ENCODE data around the gene SYNRG.
"Not testable (repeated sequence)": the region's sequence is repeated elsewhere in the genome, so short reads cannot be mapped to it uniquely, and the experiment has no call there.

SYNRG gene

GRCh38 chr17:37609170-37610040 lies at the start of gene SYNRG:
Gene SYNRG (minus strand): TSS chr17:37609418. CDS start chr17:37609355, 63 bp downstream.
- DNase-seq: peak; percentile 90 to 94 (median 92)

DNA sequence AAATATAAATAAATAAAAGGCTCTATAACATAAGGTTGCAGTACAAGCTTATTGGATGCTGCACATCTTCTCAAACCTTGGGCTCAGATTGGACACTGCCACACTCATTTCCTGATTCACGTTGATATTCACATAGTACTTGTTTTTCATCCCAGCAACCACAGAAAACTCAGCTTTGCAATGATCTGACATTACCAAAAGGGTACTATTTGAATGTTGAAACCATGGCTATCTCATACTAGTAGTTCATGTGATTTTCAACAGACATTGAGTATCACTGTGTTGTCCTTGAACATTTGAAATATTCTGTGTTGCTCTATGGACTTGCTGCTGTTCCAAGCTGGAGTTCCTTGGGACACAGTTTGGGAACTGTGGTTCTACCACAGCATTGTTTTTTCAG lies 48.0 kb upstream of the SYNRG start:
- no peak for DNase-seq

- DNase-seq: no peak
Observed at GRCh38 chr17:37651849-37652248, 42.6 kb upstream of the SYNRG start.

GRCh38 chr17:37650419-37651003 lies 41.3 kb upstream of the SYNRG start:
- DNase-seq: no peak

DNA sequence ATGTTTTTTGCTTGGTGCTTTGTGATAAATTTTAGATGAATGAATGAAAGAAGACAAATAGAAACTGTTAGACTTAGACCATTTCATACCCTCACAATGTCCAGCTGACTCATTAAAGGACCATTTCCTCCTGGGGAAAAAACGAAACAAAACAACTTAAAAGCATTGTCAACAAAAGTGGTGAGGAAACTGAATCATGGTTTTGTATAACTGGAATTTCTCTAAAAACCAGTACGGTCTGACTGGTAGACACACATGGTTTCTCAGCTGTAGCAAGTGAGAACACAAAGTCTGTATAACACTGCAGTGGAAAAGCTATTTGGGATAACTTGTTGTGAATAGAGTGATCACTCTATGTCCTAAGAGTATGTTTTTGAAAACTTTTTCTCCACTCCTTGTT lies 39.3 kb upstream of the SYNRG start:
- no peak for DNase-seq

GRCh38 chr17:37647856-37648255 lies 38.6 kb upstream of the SYNRG start:
- no peak for DNase-seq

DNA sequence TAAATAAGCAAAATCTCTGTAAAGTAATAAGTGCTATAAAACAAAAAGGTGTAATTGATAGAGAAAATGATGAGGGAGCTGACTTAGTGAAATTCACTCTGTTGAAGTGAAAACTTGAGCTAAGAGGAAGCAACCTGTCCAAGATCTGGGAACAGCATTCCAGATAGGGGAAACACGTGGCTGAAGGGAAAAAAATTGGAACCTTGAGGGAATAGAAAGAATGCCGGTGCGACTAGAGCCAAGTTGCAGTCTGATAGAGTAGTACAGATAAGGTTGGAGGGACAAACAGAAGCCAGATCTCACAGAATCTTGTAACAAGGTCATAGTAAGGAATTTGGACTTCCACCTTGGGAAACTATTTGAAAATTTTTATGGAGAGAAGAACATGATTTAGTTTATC lies 34.7 kb upstream of the SYNRG start:
- DNase-seq: no peak

DNA sequence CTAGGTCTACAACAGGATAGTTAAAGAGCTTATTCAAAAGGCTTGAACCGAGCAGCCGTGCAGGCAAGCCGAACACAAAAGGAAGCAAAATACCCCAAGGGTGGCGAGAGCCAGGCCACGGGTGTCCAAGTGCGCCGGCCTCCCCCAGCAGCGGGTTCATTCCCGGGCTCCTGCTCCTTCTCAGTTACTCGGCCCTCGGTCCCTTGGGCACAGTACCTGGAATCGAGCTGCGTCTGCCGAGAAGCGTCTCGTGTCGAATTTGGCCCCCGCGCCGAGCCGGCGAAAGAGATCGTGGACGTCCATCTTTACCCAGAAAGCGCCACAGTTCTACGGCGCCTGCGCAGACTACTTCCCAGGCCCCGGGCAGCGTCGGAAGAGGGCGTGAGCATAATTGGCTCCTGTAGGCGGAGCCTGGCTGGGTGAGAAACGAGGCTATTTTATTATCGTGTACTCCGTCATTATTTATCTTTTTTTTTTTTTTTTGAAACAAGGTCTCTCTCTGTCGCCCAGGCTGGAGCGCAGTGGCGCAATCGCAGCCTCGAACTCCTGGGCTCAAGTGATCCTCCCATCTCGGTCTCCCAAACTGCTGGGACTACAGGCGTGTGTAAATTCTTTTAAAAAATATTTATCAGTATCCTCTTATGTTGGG lies 34.0 kb upstream of the SYNRG start, which contains the start of gene DDX52:
Gene DDX52 (minus strand): TSS at position 329 of the 649 bp plus-strand sequence. CDS start 26 bp downstream, at position 303.
- DNase-seq: peak; percentile 67 to 85 (median 80)

DNA sequence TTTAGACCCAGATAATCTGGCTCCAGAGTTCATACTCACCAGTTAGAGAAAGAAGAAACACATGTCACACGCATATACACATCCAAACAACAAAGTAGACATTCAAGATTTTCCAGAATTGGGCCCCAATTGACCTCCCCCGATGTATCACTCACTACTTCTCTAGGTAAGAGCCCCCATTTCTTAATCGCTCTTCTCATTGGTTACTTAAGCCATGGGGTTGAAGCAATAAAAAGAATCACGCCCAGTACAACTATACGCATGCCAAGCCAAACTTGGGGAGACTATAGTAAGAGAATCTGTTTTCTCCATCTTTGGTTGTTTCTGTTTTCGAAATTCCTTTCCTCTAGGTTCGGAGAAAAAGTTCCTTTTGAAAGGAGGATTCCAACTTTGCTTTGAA lies 33.5 kb upstream of the SYNRG start:
- peak in 1 of 6 experiments; percentile 37 for DNase-seq

DNA sequence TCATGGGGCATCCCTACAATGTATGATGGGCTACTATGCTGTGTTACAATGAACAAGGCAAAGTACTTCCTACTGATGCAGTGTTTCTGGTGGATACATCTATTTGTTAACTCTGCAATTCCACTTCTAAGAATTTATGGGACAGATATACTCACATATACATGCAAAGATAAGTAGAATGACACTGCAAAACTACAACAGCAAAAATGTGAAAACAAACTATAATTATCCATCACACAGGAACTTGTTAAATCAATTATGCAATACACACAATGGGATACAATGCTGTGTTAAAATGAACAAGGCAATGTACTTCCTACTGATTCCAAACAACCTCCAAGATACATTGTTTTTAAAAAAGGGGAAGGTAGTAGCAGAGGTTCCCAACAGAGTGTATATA lies 30.8 kb upstream of the SYNRG start:
- DNase-seq: no peak

DNA sequence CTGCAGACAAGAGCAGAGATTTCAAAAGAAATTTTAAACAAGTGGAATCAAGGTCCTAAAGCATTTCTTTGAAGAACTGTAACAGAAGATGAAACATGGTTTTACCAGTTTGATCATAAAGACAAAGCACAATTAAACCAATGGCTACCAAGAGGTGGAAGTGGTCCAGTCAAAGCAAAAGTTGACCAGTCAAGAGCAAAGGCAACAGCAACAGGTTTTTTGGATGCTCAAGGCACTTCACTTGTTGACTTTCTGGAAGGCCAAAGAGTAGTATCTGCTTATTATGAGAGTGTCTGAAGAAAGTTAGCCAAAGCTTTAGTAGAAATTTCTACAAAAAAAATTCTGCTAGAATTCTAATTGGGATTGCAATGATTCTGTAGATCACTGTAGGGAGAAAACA lies 28.7 kb upstream of the SYNRG start:
- no peak for DNase-seq

DNA sequence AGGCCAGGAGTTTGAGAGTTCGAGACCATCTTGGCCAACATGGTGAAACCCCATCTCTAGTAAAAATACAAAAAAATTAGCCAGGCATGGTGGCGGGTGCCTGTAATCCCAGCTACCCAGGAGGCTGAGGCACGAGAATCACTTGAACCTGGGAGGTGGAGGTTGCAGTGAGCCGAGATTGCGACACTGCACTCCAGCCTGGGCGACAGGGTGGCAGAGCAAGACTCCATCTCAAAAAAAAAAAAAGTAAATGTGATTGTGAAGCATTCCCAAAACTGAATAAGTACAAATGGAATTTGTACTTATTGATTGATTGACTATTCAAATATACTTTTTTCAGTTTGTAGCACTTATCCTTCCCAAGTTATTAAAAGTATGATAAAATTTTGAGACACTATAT lies 7.2 kb upstream of the SYNRG start:
- DNase-seq: not testable (repeated sequence)

DNA sequence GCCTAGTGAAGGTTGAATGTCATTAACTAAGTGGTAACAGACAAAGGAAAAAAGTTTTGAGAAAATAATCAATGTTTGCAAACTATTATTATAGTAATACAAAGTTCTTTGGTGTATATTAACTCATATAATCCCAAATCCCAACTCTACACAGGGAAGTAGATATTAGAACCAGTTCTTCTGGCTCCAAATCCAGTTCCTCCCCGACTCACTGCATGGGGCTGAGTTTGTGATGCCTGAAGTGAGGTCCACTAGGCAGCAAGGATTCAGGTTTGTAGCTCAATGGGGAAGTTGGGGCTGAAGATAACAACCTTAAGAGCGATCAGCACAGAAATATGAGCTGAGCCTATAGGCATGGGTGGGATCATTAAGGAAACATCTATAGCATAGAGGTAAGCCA lies 5.6 kb upstream of the SYNRG start:
- no peak for DNase-seq

GRCh38 chr17:37614391-37614790 lies 5.2 kb upstream of the SYNRG start:
- DNase-seq: no peak

DNA sequence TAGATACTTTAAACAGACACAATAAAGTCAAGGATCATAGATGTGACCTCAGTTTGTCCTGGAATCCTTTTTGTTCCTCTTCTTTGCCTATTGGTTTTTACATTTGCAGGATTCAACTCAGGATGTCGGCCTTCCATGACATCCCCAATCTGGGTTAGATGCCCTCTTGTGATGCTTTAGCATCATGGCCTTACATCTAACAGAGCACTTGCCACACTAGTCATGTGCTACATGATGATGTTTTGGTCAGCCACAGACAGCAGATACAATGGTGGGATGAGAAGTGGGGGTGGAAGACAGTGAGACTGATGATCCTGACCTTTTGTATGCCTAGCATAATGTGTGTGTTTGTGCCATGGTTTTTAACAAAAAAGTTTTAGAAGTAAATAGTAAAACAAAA lies 1.8 kb upstream of the SYNRG start:
- DNase-seq: no peak

DNA sequence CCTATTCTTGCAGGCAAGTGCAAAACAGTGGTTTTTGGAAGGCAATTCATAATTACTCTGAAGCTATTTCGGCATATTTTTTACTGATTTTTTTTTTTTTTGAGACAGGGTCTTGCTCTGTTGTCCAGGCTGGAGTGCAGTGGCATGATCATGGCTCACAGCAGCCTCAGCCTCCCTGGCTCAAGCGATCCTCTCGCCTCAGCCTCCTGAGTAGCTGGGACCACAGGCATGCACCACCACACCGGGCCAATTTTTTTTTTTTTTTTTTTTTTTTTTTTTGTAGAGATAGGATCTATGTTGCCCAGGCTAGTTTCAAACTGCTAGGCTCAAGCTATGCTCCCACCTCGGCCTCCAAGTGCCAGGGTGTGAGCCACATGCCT lies 813 bp upstream of the SYNRG start:
- not testable (repeated sequence) for DNase-seq

GRCh38 chr17:37608351-37609169 lies 658 bp downstream of the SYNRG start:
- DNase-seq: peak in 5 of 6 experiments; percentile 14 to 69 (median 45)

DNA sequence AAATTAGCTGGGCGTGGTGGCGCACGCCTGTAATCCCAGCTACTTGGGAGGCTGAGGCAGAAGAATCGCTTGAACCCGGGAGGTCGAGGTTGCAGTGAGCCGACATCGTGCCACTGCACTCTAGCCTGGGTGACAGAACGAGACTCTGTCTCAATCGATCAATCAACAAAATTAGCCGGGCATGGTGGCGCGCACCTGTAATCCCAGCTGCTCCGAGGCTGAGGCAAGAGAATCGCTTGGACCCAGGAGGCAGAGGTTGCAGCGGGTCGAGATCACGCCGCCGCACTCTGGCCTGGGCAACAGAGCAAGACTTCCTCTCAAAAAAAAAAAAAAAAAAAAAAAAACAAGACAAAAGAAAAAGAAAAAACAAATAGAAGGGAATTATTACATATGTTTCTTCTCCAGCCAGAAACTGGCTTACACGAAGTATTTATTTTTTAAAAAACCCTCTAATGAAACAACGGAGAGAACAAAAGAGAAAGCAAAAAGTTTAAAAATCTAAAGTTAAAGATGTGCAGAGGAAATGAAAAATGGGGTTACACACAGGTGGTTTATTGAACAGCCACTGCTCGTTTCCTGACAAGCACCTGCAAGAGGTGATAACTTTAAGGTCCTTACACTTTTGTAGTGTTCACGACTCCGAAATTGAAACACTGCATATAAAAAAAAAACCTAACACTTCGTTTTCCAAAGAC lies 1.4 kb downstream of the SYNRG start:
- peak in 4 of 6 experiments; percentile 2 to 69 (median 58) for DNase-seq

GRCh38 chr17:37605813-37606505 lies 3.3 kb downstream of the SYNRG start:
- peak in 3 of 6 experiments; percentile 42 to 52 (median 46) for DNase-seq

DNA sequence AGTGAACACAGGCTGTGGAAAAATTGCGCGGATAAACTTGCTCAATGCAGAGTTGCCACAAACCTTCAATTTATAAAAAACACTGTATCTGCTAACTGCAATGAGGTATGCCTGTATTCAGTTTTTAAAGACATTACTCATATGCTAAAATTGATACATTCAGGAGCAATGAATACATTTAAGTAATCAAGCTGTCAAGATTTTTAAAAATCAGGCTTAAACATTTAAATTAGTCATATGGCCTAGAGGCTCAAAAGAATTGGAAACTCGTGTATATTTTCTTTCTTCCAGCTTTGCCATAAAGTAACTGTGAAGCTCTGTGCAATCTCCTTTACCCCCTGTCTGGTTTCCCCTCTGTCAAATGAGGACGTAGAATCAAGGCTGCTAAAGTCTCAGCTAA lies 4.1 kb downstream of the SYNRG start:
- DNase-seq: no peak

- no peak for DNase-seq
Observed at GRCh38 chr17:37604556-37604955, 4.7 kb downstream of the SYNRG start.

DNA sequence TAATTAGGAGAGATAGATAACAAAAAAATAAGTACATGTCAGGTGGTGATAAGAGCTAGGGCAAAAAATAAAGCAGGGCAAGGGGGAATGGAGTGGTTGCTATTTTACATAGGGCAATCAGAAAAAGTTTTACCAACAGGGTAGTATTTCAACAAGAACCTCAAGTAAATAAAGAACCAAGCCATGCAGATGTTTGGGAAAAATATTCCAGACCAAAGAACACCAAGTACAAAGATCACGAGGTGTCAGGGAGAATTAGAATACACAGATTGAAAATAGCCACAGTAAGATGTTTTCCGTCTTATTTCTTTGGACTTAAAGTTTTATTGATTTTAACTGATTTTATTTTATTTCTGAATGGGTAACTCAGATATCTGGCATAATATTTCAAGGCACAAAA lies 11.1 kb downstream of the SYNRG start:
- DNase-seq: no peak

All from stimulated activated naive CD4-positive, alpha-beta T cell (primary cell).